ENCODE results near the gene RALY.
"Not testable (repeated sequence)": the region's sequence is repeated elsewhere in the genome, so short reads cannot be mapped to it uniquely, and the experiment has no call there.

Gene RALY

GRCh38 chr20:34018166-34018565 is 24.5 kb downstream of the RALY start:
- DNase-seq, result no peak

DNA sequence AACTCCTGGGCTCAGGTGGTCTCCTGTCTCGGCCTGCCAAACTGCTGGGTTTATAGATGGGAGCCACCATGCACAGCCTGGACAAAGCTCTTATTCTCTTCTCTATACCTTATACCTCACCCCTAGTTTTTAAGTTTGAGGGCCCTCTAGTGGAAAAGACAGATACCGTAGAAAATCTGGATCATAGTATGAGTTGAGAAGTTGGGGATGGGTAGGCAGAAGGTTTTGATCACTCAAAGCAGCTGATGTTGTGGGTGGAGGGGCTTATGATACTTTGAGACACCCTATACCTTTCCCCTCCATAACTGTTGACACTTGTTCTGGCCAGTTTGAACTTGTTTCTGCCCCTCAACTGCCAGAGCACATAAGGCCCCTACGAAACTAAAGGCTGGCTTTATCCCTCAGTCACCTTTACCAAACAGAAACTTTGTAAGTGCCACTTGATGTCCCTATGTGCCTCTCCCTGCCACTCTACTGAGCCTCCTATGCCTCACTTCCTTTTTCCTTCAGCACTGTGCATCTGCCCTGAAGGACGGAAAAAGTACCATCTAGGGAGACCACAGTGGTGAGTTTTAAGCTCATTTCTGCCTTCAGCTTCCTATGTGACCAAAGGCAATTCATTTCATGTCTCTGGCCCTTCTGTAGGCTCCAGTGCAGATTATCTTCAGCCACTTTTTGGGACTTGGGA is 28.6 kb downstream of the RALY start:
- no peak for DNase-seq

- no peak for DNase-seq
Measured at GRCh38 chr20:34022839-34023234, 29.1 kb downstream of the RALY start.

DNA sequence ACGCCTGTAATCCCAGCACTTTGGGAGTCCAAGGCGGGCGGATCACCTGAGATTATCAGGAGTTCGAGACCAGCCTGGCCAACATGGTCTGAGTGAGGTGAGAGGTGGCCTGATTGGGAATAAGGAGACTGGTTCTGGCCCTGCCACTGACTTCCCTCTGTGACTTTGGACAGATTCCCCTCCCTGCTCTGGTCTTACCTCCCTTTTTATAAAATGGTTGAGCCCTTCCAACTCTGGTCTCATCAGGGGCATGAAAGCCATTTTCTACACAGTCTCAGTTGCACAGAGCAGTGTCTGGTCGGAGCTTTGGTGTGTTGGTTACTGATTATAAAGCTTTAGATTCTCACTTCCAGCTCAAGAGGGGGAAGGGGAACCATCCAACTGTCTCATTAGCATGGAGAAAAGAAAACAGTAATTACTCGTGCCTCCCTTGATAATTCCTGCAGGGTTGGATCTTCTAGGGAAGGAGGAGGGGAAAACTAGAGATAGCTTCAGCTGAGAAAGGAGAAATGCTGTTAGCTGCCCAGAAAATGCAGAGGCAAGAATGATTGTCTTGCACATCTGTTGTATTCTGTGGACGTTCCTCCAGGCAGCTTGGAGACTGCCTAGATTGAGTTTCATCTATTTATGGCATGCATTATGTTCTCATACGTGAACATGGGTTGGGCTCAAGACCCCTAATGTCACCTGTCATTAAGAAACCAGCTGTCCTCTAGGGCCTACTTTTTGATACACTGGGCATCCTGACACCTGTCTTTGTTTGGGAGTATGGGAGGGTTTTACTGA is 30.4 kb downstream of the RALY start:
- no peak for DNase-seq

DNA sequence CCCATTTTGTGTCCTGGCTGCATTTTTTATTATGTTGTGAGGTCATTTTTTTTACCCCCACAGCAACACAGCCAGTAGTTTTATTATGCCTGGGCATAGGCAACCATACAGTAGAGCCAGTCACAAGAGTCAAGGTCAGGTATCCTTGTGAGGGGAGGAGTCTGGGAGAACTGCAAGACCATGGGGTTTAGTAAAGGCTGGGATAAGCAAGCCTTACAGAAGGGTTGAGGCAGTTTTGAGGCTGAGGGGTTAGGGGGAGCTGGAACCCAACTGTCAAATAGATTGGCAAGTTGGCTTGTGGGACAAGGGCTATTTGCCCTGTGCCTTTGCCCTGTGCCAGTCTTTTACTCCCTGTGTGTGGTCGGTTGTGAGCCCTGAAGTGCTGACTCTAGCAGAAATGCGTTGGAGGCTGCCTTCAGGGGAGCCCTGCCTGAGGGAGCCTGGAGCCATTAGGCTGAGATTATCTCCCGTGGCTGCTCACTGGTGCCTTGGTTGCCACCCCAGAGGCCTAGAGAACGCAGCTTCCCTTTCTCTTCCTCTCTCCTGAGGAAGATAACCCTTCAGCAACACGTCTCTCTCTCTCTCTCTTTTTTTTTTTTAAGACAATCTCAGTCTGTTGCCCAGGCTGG is 31.1 kb downstream of the RALY start:
- DNase-seq, result no peak

GRCh38 chr20:34028013-34028412 is 34.3 kb downstream of the RALY start:
- DNase-seq, result not testable (repeated sequence)

GRCh38 chr20:34029415-34029814 is 35.7 kb downstream of the RALY start:
- no peak for DNase-seq

DNA sequence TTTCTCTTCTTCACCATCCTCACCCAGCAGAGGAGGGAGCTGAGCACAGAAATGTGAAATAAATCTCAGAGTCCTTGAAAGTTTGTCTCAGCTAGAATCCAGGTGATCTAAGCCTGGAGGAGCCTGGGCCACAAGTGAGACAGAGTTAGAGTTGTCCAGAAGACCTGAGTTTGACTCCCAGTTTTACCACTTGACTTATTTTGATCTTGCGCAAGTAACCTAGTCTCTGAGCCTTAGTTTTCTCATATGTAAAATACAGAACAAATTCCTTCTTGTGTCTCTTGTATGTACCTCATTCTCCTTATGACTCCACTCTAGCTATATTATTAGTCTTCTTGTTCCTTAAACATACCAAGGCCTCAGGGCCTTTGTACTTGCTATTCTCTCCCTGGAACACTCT is 36.7 kb downstream of the RALY start:
- DNase-seq, result no peak

DNA sequence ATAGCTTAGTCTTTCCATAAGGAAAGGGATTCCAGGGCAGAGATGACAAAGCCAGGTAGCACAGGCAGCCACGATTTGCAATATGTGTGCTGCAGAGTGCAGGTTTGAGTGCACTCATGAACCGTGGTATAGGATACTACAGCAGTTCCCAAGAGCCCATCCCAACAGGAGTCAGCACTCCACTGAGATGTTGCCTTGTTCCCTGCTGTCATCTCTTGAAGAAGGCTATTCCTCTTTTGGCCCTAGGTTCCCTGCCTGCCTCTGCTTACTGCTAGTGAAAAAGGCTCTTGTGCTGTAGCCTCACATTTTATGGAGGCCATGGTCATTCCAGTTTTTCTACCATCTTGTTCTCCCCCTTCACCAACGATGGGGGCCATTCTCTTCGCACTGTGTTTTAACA is 40.2 kb downstream of the RALY start:
- no peak for DNase-seq

DNA sequence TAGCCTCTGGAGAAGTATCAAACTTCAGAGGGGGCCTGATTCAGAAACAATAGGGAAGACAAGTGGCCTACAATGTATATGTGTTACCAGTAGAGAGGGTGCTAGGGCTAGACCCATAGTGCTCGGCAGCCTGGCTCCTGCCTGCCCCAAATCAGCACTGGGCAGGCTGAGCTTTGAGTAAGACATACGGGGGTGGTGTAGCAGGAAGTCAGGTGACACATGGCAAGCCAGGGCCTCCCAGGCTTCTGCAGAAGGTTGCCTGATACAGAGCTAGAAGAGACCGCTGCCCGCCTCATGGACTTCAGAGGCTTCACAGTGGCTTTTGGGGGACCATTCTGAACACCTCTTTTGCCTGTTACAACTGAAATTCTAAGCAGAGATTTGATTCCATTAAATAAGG is 43.4 kb downstream of the RALY start:
- peak; percentile 73 for DNase-seq

- no peak for DNase-seq
Measured at GRCh38 chr20:34037767-34038166, 44.1 kb downstream of the RALY start.

DNA sequence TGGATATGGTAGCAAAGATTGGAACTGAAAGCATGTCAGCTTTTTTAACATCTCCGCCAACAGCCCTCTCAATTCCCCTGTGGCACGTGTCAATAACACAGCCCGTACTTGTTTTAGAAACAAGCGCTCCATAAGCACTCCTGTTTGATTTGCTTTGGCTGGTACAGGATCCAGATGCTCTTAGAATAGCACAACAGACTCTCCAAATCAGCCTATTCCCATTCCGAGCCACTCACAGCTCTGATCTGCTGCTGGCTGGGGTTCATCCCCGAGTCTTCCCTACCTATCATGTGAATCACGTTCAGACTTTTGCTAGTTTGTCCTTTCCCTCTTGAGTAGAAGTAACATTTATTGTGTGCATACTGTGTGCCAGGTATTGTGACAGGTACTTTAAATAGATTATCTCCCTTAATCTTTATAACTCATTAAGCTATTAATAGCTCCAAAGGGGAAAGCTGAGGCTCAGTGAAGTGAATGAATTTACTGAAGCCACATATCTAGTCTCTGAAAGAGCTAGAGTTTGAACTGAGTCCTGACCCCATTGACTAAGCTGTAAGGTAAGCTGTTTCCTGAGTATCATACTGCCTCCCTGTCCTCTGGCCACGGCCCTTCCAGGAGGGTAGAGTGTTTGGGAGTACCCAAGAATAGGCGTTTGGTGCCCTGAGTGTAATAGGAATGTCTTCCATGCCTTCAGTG is 46.7 kb downstream of the RALY start:
- no peak for DNase-seq

GRCh38 chr20:34041226-34041625 is 47.5 kb downstream of the RALY start:
- no peak for DNase-seq

- no peak for DNase-seq
Measured at GRCh38 chr20:34042262-34042661, 48.6 kb downstream of the RALY start.

GRCh38 chr20:34043025-34043424 is 49.3 kb downstream of the RALY start:
- DNase-seq, result no peak

DNA sequence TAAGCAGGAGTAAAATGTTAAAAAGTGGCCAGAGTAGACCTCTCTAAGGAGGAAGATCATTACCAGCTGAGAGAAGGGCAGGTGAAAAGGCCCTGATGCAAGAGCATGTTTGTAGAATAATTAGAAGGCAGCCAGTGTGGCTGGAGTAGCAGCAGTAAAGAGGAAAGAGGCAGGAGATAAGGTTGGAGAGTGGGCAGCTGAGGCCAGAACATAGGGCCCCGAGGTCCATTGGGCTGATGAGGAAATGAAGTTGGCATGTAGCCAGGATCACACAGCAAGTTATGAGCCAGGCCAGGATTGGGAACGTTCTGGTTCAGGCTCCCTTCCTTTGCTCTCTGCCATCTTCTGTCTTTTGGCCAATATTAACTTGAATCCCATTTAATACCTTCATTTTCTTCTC is 51.6 kb downstream of the RALY start:
- DNase-seq, result no peak

- DNase-seq, result no peak
Measured at GRCh38 chr20:34045930-34046725, 52.4 kb downstream of the RALY start.

- DNase-seq, result no peak
Measured at GRCh38 chr20:34047010-34047687, 53.4 kb downstream of the RALY start.

DNA sequence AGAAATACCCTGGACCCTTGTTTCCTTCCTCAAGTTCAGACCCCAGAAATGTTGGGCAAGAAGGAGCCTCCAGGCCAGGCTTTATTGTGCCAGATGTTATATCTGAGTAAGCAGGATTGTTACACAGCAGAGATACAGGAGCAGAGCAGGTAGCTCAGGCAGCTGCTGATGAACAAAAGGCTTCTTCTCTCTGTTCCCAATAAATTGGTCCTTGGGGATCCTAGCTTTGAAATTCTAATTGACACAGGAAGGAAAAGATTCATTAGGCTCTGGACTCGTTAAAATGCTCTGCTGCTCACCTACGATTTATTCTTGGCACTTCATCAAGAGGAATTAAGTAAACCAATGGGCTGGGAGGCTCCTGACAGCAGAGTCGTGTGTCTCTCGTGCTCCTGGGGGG is 54.2 kb downstream of the RALY start:
- DNase-seq, result no peak

DNA sequence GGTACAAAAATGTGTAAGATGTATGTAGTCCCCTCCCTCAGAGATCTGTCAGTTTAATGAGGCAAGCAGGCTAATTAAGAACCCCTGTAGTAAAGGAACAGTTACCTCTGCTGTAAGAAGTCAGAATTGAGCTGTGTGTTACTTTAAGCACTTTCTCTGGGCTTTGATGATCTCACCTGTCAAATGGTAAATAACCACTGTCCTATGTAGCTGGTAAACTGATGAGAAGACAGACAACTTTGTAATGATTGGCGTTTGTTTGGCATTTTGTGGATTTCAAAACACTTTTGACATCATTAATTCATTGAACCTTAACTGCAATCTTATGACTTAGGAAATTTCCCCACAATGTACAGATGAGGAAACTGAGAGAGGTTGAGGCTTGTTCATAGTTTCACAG is 55.7 kb downstream of the RALY start:
- DNase-seq, result no peak

- no peak for DNase-seq
Measured at GRCh38 chr20:34049897-34050695, 56.4 kb downstream of the RALY start.
